K562 (cell line): ENCODE measurements around the gene STIL. TPM values are rescaled to one million over a fixed set of nuclear protein-coding genes. Genes with fewer than 3 reads are reported as not detected.
A peak's percentile ranks its signal among the peaks of the same experiment; 100 is the strongest.

Experiments used
- ATAC-seq: fragments of 200-7000 bp; cut with Tn5 transposase; 3 replicates; pipeline ENCODE4 v1.9.1; 2020; ENCODE audit warnings: moderate library complexity
- BruUV-seq: library from RNA; stranded (reverse); fragments of 400-500 nt; replicated peaks from 2 replicates; lab custom pipeline; 2021; lab: Mats Ljungman, UMichigan
- CTCF ChIA-PET: fragments of 300-600 bp; formaldehyde crosslinking; extraction: SDS; loops from one replicate; lab custom pipeline; 2021; ENCODE audit warnings: low intra/inter-chr PET ratio; lab: Yijun Ruan, JAX
- POLR2A ChIA-PET: fragments of 300-600, 350-650 bp; sonication (Branson Sonifier 250); formaldehyde crosslinking; extraction: SDS; loops from one replicate; lab custom pipeline; 2021; ENCODE audit warnings: antibody characterized with exemption, inconsistent platforms; lab: Yijun Ruan, JAX
- DNase-seq, 4 experiments: peaks; one replicate each; pipeline versions ENCODE4 v3.0.0 to v3.0.0-alpha.2; 2011 to 2018; ENCODE audit warnings: low spot score in 3 of 4, mixed read lengths in 3 of 4; ENCODE audit errors: extremely low read depth in 1 of 4
- FAIRE-seq: peaks from 2 replicates; lab custom pipeline; 2011; peaks lifted over from hg19 to GRCh38; lab: Jason Lieb, UNC
- H2AFZ ChIP-seq: 2 replicates; pipeline ENCODE4 v1.6.0; 2011; ENCODE audit warnings: low read depth, low read length, control low read depth, inconsistent platforms
- H3K27ac ChIP-seq: fragments of 200-600 bp; 3 replicates; pipeline ENCODE4 v1.8.0; 2011; ENCODE audit warnings: low read depth, mild to moderate bottlenecking, control low read depth, inconsistent platforms, low read length, moderate library complexity, mixed read lengths; ENCODE audit errors: extremely low read depth
- H3K27me3 ChIP-seq, 2 experiments: fragments of 300-600 bp in 1 of 2; 2 replicates in 1 of 2; 3 replicates in 1 of 2; pipeline versions ENCODE4 v1.6.0 to v1.8.0; 2011; ENCODE audit warnings: inconsistent platforms in 2 of 2, low read length in 2 of 2, mild to moderate bottlenecking in 1 of 2, mixed read lengths in 1 of 2, moderate library complexity in 1 of 2; ENCODE audit not compliant: control insufficient read depth in 2 of 2, insufficient read depth in 2 of 2
- H3K36me3 ChIP-seq: fragments of 300-600 bp; 3 replicates; pipeline ENCODE4 v1.8.0; 2011; ENCODE audit warnings: mild to moderate bottlenecking, low read length, inconsistent platforms; ENCODE audit not compliant: control insufficient read depth, insufficient read depth
- H3K4me1 ChIP-seq, 2 experiments: fragments of 200-600 bp in 1 of 2; replicated peaks in 1 of 2; 2 replicates in 1 of 2; 3 replicates in 1 of 2; pipeline versions ENCODE4 v1.5.1 to v1.8.0; 2011; ENCODE audit warnings: inconsistent platforms in 2 of 2, low read length in 2 of 2, mild to moderate bottlenecking in 1 of 2, mixed read lengths in 1 of 2, moderate library complexity in 1 of 2; ENCODE audit not compliant: control insufficient read depth in 2 of 2, insufficient read depth in 2 of 2
- H3K4me2 ChIP-seq: 2 replicates; pipeline ENCODE4 v1.6.1; 2011; ENCODE audit warnings: low read length, control low read depth, inconsistent platforms, mixed read lengths; ENCODE audit not compliant: insufficient read depth
- H3K4me3 ChIP-seq: fragments of 200-600 bp; sonication (generic), shearing (Covaris generic); 2 replicates; pipeline ENCODE4 v1.5.1; 2016; ENCODE audit warnings: control low read depth, inconsistent platforms
- H3K79me2 ChIP-seq: fragments of 200-600 bp; 3 replicates; pipeline ENCODE4 v1.8.0; 2011; ENCODE audit warnings: low read length, inconsistent platforms; ENCODE audit not compliant: control insufficient read depth, insufficient read depth
- H3K9ac ChIP-seq, 2 experiments: 2 replicates each; pipeline versions ENCODE4 v1.6.0 to v1.6.1; 2011; ENCODE audit warnings: low read depth in 2 of 2, low read length in 2 of 2, control low read depth in 1 of 2, inconsistent platforms in 1 of 2, mild to moderate bottlenecking in 1 of 2, mixed read lengths in 1 of 2; ENCODE audit not compliant: insufficient read depth in 1 of 2
- H3K9me1 ChIP-seq: one replicate; pipeline ENCODE4 v1.6.0; 2011; ENCODE audit warnings: inconsistent platforms, mild to moderate bottlenecking, low read length, moderate library complexity; ENCODE audit not compliant: control insufficient read depth, insufficient read depth
- H3K9me3 ChIP-seq: replicated peaks from 2 replicates; pipeline ENCODE4 v1.5.1; 2011; ENCODE audit warnings: low read depth, low read length, inconsistent platforms; ENCODE audit not compliant: control insufficient read depth, insufficient read depth
- H4K20me1 ChIP-seq: replicated peaks from 2 replicates; pipeline ENCODE4 v1.6.1; 2011; ENCODE audit warnings: low read length, inconsistent platforms, mixed read lengths; ENCODE audit not compliant: control insufficient read depth, insufficient read depth
- MIER1 ChIP-seq: fragments of 450-650 bp; IDR thresholded peaks from 2 replicates; pipeline ENCODE4 v1.6.1; 2016; ENCODE audit warnings: antibody characterized with exemption, mild to moderate bottlenecking, low read depth
- PTBP1 ChIP-seq: fragments of 200-400 bp; formaldehyde crosslinking; IDR thresholded peaks from 2 replicates; pipeline ENCODE4 v1.6.1; 2017; ENCODE audit warnings: low read depth, low read length
- RBM25 ChIP-seq: fragments of 200-400 bp; formaldehyde crosslinking; IDR thresholded peaks from 2 replicates; pipeline ENCODE4 v1.6.1; 2018; ENCODE audit warnings: low read length, low read depth, moderate library complexity; ENCODE audit not compliant: severe bottlenecking
- RREB1 ChIP-seq: fragments of 250-450 bp; sonication (Bioruptor Pico); IDR thresholded peaks from 2 replicates; pipeline ENCODE4 v1.4.0; 2020
- TCF7 ChIP-seq: sonication (generic); IDR thresholded peaks from 2 replicates; pipeline ENCODE4 v1.6.1; 2016; ENCODE audit warnings: antibody characterized with exemption, borderline replicate concordance
- WGBS: fragments of 100-300 bp; shearing (Covaris generic); methylation state at CpG from one replicate; pipeline ENCODE4 v1.1.6; 2016; ENCODE audit warnings: low coverage, mixed read lengths; ENCODE audit not compliant: insufficient coverage; ENCODE audit errors: missing lambda C conversion rate; 5-methylcytosine and 5-hydroxymethylcytosine counted together
- in situ Hi-C: fragments of 300-500 bp; cut with MboI; formaldehyde crosslinking; loops from 4 replicates; pipeline ENCODE4 v1.15.0; 2018; ENCODE audit warnings: inconsistent platforms, mixed read lengths
- intact Hi-C: fragments of 100-400 bp; cut with micrococcal nuclease; formaldehyde crosslinking; loops from 2 replicates; pipeline ENCODE4 v1.14.2; 2022
- polyA plus RNA-seq, 8 experiments: library from polyadenylated mRNA; depleted of rRNA in 4 of 8; stranded (reverse) in 5 of 8; unstranded in 3 of 8; fragments of >200 nt; fragmentation: Nextera tagmentation in 2 of 8; fragmentation: Illumina TruSeq in 1 of 8; extraction: Ambion mirVana in 2 of 8; extraction: Trizol in 1 of 8; gene quantifications; 2 replicates each; pipeline versions ENCODE4 v1.2.1 to v1.2.3, GENCODE V29; 2011 to 2014; ENCODE audit warnings: inconsistent platforms in 1 of 8, missing spikeins in 1 of 8
- total RNA-seq, 7 experiments: library from RNA; depleted of rRNA in 6 of 7; stranded (reverse); fragments of >200 nt in 6 of 7; fragmentation: Illumina TruSeq in 2 of 7; extraction: Trizol in 2 of 7; gene quantifications; 2 replicates each; pipeline versions ENCODE4 v1.2.1 to v1.2.3, GENCODE V29; 2011 to 2021; ENCODE audit warnings: low replicate concordance in 1 of 7
- TF ChIP-seq, protein P1 (sequence below): sonication (generic); formaldehyde crosslinking; IDR thresholded peaks from 2 replicates; pipeline ENCODE4 v1.8.1; 2022; ENCODE audit warnings: missing genetic modification reagents

The STIL gene
- total and polyA plus RNA-seq, 9 of the 15 experiments (the other 6 are each of a cell fraction or from before 2014, with no cell fraction given), result 10.5 to 77.4 (median 39.6) TPM

DNA sequence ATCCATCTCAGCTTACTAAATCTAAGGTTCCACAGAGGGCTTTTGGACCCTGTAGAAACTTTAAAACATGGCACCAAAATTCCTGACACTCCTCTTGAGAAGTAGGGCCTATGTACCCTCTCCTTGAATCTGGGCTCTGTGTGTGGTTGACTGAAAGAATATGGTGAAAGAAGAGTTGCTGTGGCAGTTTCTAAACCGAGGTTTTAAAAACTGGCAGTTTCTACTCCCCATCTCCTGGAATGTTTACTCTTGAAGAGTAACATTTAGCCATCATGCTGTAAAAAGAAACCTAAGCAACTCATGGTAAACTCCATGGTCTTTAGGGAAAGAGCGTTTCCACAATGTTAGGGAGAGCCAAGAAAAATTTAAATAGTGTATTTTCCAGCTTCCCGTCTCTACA is 15.0 kb upstream of the STIL start:
- no peaks in the 10 kb centered on the region for H3K36me3 ChIP-seq
- H3K27ac ChIP-seq, result no peak overlapping the region
- no peak overlapping the region for H3K4me2 ChIP-seq
- H3K9ac ChIP-seq, result no peak overlapping the region
- FAIRE-seq, result no peak
- H4K20me1 ChIP-seq, result no peaks in the 10 kb centered on the region
- peak; percentile 88 for TF ChIP-seq RBM25
- no peak for TF ChIP-seq TCF7
- peak; percentile 99 for TF ChIP-seq MIER1
- TF ChIP-seq, protein P1, sequence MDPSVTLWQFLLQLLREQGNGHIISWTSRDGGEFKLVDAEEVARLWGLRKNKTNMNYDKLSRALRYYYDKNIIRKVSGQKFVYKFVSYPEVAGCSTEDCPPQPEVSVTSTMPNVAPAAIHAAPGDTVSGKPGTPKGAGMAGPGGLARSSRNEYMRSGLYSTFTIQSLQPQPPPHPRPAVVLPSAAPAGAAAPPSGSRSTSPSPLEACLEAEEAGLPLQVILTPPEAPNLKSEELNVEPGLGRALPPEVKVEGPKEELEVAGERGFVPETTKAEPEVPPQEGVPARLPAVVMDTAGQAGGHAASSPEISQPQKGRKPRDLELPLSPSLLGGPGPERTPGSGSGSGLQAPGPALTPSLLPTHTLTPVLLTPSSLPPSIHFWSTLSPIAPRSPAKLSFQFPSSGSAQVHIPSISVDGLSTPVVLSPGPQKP, result no peak
- peak; percentile 83; the same call in 1 of the 2 replicates for TF ChIP-seq PTBP1
- no peak for TF ChIP-seq RREB1 (CRISPR knock-in tag)
- H3K9me3 ChIP-seq, result no peaks in the 10 kb centered on the region
- H3K4me3 ChIP-seq, result no peak overlapping the region
- ChIA-PET POLR2A (interaction anchor here (18.0 kb wide), 1 partner anchor 11 kb away, joined by 318 read pairs; the partner anchor contains the start of gene STIL), CTCF (no interaction called here)
- peaks cover 15% of the 10 kb centered on the region; the same call in 2 of the 3 replicates for H3K79me2 ChIP-seq
- intact Hi-C loops (no loop called here), in situ Hi-C loops (no loop called here)
- no peaks in the 10 kb centered on the region for H3K27me3 ChIP-seq
- WGBS, result 60% methylated on average over 3 of the region's 3 CpGs
- ATAC-seq, result no peak
- peaks cover 14 to 16% of the 10 kb centered on the region in 2 experiments; a peak in 4 of 5 replicates for H3K4me1 ChIP-seq
- no peak overlapping the region for H2AFZ ChIP-seq
- BruUV-seq, result no TSS peak
- no peak for DNase-seq
- H3K9me1 ChIP-seq, result no peaks in the 10 kb centered on the region
